Panc1 (cell line): ENCODE data around the gene NR2F6.

Experiments used
- CTCF ChIP-seq: fragments of 450-650 bp; IDR thresholded peaks from 2 replicates; pipeline ENCODE4 v1.5.1; 2017; ENCODE audit warnings: mild to moderate bottlenecking
- REST ChIP-seq, 2 experiments: IDR thresholded peaks; 2 replicates each; pipeline ENCODE4 v1.6.1; 2011 to 2012; ENCODE audit warnings: low read depth in 2 of 2, control low read depth in 1 of 2, low read length in 1 of 2, mild to moderate bottlenecking in 1 of 2, moderate library complexity in 1 of 2; ENCODE audit not compliant: insufficient read depth in 1 of 2

GRCh38 chr19:17232258-17232657 lies 13.5 kb downstream of the NR2F6 start:
- no peak for TF ChIP-seq CTCF
- no peak for TF ChIP-seq REST (IDR thresholded peaks at IDR 0.05; ENCODE audit: insufficient read depth in 1 of 2, low read depth in 2 of 2, low read length in 1 of 2)
